AG09309 (cell line): ENCODE measurements around the gene SUN1.

Source experiments
- DNase-seq: peaks from one replicate; pipeline ENCODE4 v3.0.0-alpha.2; 2010; ENCODE audit warnings: low read depth
- H3K4me3 ChIP-seq: 2 replicates; pipeline ENCODE4 v1.5.1; 2011; ENCODE audit warnings: mild to moderate bottlenecking, low read depth, low read length, moderate library complexity; ENCODE audit not compliant: control insufficient read depth
- CTCF ChIP-seq: IDR thresholded peaks from 2 replicates; pipeline ENCODE4 v1.5.1; 2011; ENCODE audit warnings: mild to moderate bottlenecking, low read depth, low read length, inconsistent platforms; ENCODE audit not compliant: insufficient read depth, control insufficient read depth; ENCODE audit errors: missing control alignments

The SUN1 gene

GRCh38 chr7:828793-829561, 3.3 kb upstream of the SUN1 start:
- no peak for DNase-seq
- no peak for TF ChIP-seq CTCF
- no peak overlapping the region for H3K4me3 ChIP-seq

- H3K4me3 ChIP-seq: no peak overlapping the region
- no peak for DNase-seq
- TF ChIP-seq CTCF: no peak
Measured at GRCh38 chr7:830069-830468, 2.2 kb upstream of the SUN1 start.

- peak; percentile 82 for DNase-seq
- no peak for TF ChIP-seq CTCF
- peak overlapping the region; percentile 17 for H3K4me3 ChIP-seq
Measured at GRCh38 chr7:831596-832166, 595 bp upstream of the SUN1 start.

- DNase-seq: no peak
- H3K4me3 ChIP-seq: no peak overlapping the region
- no peak for TF ChIP-seq CTCF
Measured at GRCh38 chr7:832968-833424, 720 bp downstream of the SUN1 start.

- no peak for DNase-seq
- no peak for TF ChIP-seq CTCF
Measured at GRCh38 chr7:833601-834258, 1.5 kb downstream of the SUN1 start.

GRCh38 chr7:834277-834676, 2.0 kb downstream of the SUN1 start:
- no peak overlapping the region for H3K4me3 ChIP-seq
- TF ChIP-seq CTCF: no peak
- no peak for DNase-seq

More at GRCh38 chr7:833601-834258, 1.5 kb downstream of the SUN1 start:
- H3K4me3 ChIP-seq: no peak overlapping the region
